CD4-positive, alpha-beta memory T cell (primary cell): Measurements from ENCODE around the gene CERS6. TPM values are rescaled to one million over a fixed set of nuclear protein-coding genes. Genes with fewer than 3 reads are reported as not detected.

Source experiments
- CTCF ChIA-PET: fragments of 350-600 bp; sonication (Branson Sonifier 250); formaldehyde crosslinking; loops from one replicate; lab custom pipeline; 2021; ENCODE audit warnings: inconsistent platforms; ENCODE audit not compliant: partially characterized antibody; lab: Charles Lee
- POLR2A ChIA-PET: fragments of 350-600 bp; sonication (Branson Sonifier 250); formaldehyde crosslinking; loops from one replicate; lab custom pipeline; 2021; ENCODE audit not compliant: partially characterized antibody; lab: Charles Lee
- DNase-seq, 5 donors: peaks; one replicate each; pipeline versions ENCODE4 v3.0.0 to v3.0.0-alpha.2; 2020 to 2022; ENCODE audit warnings: mixed read lengths in 1 of 5
- H3K27ac ChIP-seq: one replicate; pipeline ENCODE4 v1.7.0; 2013; ENCODE audit warnings: low read depth, low read length
- H3K27me3 ChIP-seq: 2 replicates; pipeline ENCODE4 v1.7.0; 2013; ENCODE audit warnings: mild to moderate bottlenecking, low read length, moderate library complexity; ENCODE audit not compliant: insufficient read depth
- H3K36me3 ChIP-seq: 2 replicates; pipeline ENCODE4 v1.7.0; 2013; ENCODE audit warnings: mild to moderate bottlenecking, low read length, moderate library complexity; ENCODE audit not compliant: insufficient read depth
- H3K4me1 ChIP-seq: 2 replicates; pipeline ENCODE4 v1.7.0; 2013; ENCODE audit warnings: mild to moderate bottlenecking, low read length, moderate library complexity; ENCODE audit not compliant: insufficient read depth
- H3K4me3 ChIP-seq, 2 donors: one replicate each; pipeline ENCODE4 v1.7.0; 2013; ENCODE audit warnings: low read length in 2 of 2, mild to moderate bottlenecking in 1 of 2
- H3K9me3 ChIP-seq, 2 donors: one replicate each; pipeline ENCODE4 v1.7.0; 2013; ENCODE audit warnings: low read length in 2 of 2, control low read depth in 1 of 2; ENCODE audit not compliant: control insufficient read depth in 1 of 2
- H3K27ac Mint-ChIP-seq, 7 donors: one replicate each; pipeline ENCODE4 v1.8.0; 2020 to 2021; ENCODE audit warnings: mixed read lengths in 7 of 7, mild to moderate bottlenecking in 6 of 7, inconsistent platforms in 3 of 7, moderate library complexity in 3 of 7
- H3K27me3 Mint-ChIP-seq, 2 donors: one replicate each; pipeline ENCODE4 v1.8.0; 2020 to 2021; ENCODE audit warnings: mixed read lengths in 2 of 2
- H3K36me3 Mint-ChIP-seq, 2 donors: one replicate each; pipeline ENCODE4 v1.8.0; 2020 to 2021; ENCODE audit warnings: mixed read lengths in 2 of 2, inconsistent platforms in 1 of 2, mild to moderate bottlenecking in 1 of 2
- H3K4me1 Mint-ChIP-seq, 4 donors: one replicate each; pipeline ENCODE4 v1.8.0; 2020 to 2021; ENCODE audit warnings: mixed read lengths in 4 of 4, mild to moderate bottlenecking in 1 of 4
- H3K4me3 Mint-ChIP-seq, 8 donors: one replicate each; pipeline ENCODE4 v1.8.0; 2020 to 2021; ENCODE audit warnings: mixed read lengths in 8 of 8, mild to moderate bottlenecking in 7 of 8, moderate library complexity in 6 of 8, inconsistent platforms in 3 of 8
- H3K9me3 Mint-ChIP-seq, 8 donors: one replicate each; pipeline ENCODE4 v1.8.0; 2020 to 2021; ENCODE audit warnings: mixed read lengths in 8 of 8, mild to moderate bottlenecking in 5 of 8, inconsistent platforms in 3 of 8, moderate library complexity in 1 of 8
- intact Hi-C: fragments of 100-400 bp; cut with micrococcal nuclease; formaldehyde crosslinking; loops from one replicate; pipeline ENCODE4 v1.15.1; 2023
- polyA plus RNA-seq, 2 donors: library from polyadenylated mRNA; unstranded; fragments of 300-500 nt; fragmentation: Illumina TruSeq; gene quantifications; one replicate each; pipeline ENCODE4 v1.2.3, GENCODE V29; 2021
- total RNA-seq, 2 experiments: library from RNA; stranded (reverse); gene quantifications; one replicate each; pipeline ENCODE4 v1.2.3, GENCODE V29; 2021

CERS6 gene
- total and polyA plus RNA-seq, 4 experiments from 2014 or later: 5.1 to 11.3 (median 7.6) TPM

DNA sequence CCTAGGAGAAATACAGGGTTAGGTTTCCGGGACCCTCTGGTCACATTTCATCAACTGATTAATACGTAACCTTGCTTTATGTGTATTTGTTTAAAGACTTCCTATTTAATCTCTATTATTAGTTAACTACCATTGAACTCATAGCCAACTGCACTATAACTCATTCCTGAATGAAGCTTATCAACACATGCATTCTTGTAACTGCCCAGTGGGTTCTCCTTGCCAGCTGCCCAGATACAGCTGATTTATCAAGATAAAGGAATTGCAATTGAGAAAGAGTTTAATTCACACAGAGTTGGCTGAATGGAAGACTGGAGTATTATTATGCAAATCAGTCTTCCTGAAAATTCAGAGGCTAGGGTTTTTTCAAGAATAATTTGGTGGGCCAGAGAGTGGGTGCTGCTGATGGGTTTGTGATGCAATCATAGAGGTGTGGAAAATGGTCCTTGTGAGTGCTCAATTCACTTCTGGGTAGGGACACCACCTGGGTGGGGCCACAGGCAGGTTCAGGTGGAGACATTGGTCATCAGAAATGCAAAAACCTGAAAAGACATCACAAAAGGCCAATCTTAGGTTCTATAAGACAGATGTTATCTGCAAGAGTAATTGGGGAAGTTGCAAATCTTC is 325.2 kb downstream of the CERS6 start:
- DNase-seq: no peak
- intact Hi-C loops: no loop called here
- CTCF ChIA-PET: no interaction called here
- Mint-ChIP-seq H3K4me1 (no peaks in the 10 kb centered on the region), H3K36me3 (no peaks in the 10 kb centered on the region), H3K9me3 (peaks cover 0 to 3% (median 0%) of the 10 kb centered on the region in 8 donors), H3K27ac (no peak overlapping the region), H3K4me3 (no peak overlapping the region), H3K27me3 (no peaks in the 10 kb centered on the region)
- Histone ChIP-seq H3K36me3 (no peaks in the 10 kb centered on the region), H3K4me1 (no peaks in the 10 kb centered on the region), H3K27me3 (no peaks in the 10 kb centered on the region), H3K27ac (no peak overlapping the region), H3K4me3 (no peak overlapping the region), H3K9me3 (no peaks in the 10 kb centered on the region)
- POLR2A ChIA-PET: no interaction called here

DNA sequence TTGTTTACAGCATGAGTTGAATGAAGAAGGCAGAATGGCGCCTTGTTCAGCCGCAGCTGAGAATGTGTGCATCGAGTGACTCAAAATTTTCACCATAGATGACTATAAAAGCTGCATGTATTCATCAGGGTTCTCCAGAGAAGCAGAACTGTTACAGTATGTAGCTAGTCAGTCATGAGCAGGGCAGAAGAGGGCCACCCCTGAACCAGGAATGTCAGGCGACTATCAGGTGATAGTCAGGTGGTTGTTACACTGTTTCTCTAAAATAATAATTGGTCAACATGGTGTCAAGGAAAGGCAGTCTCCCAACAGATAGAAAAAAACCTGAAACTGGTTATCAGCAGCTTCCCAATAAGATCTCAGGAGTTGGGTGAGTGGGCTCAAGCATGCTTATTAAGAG is 326.2 kb downstream of the CERS6 start:
- H3K4me1 ChIP-seq: no peaks in the 10 kb centered on the region
- peaks cover 0 to 3% (median 0%) of the 10 kb centered on the region in 8 donors for H3K9me3 Mint-ChIP-seq
- H3K9me3 ChIP-seq: no peaks in the 10 kb centered on the region
- no peaks in the 10 kb centered on the region for H3K36me3 Mint-ChIP-seq
- no peak overlapping the region for H3K4me3 Mint-ChIP-seq
- no peak overlapping the region for H3K27ac Mint-ChIP-seq
- no peaks in the 10 kb centered on the region for H3K4me1 Mint-ChIP-seq
- POLR2A ChIA-PET: no interaction called here
- DNase-seq: no peak
- CTCF ChIA-PET: no interaction called here
- H3K27me3 Mint-ChIP-seq: no peaks in the 10 kb centered on the region
- H3K4me3 ChIP-seq: no peak overlapping the region
- no peaks in the 10 kb centered on the region for H3K27me3 ChIP-seq
- H3K36me3 ChIP-seq: no peaks in the 10 kb centered on the region
- intact Hi-C loops: no loop called here
- H3K27ac ChIP-seq: no peak overlapping the region

DNA sequence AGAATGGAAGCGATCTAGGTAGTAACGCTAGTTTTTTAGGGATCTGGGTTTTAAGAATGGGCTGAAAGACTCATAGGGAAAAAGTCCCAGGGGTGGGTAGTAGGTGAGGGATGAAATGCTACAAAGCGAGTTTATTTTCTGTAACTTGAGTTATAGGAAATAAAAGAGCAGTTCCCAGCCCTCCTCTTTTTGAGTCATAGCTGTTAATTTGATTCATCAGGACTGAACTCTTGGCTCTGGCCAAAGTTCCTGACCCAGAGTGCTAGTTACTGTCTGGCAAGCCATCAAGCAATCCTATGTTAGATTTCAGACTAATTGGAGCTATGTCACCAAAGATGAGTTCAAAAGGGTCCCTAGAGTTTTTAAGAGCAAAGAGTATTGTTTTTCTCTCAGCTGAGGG is 328.9 kb downstream of the CERS6 start:
- Histone ChIP-seq H3K36me3 (no peaks in the 10 kb centered on the region), H3K27me3 (no peaks in the 10 kb centered on the region), H3K9me3 (no peaks in the 10 kb centered on the region), H3K4me1 (no peaks in the 10 kb centered on the region), H3K27ac (no peak overlapping the region), H3K4me3 (no peak overlapping the region)
- no peak for DNase-seq
- Mint-ChIP-seq H3K4me1 (no peaks in the 10 kb centered on the region), H3K9me3 (peaks cover 0 to 3% (median 0%) of the 10 kb centered on the region in 8 donors), H3K4me3 (no peak overlapping the region), H3K36me3 (no peaks in the 10 kb centered on the region), H3K27me3 (no peaks in the 10 kb centered on the region), H3K27ac (no peak overlapping the region)
- intact Hi-C loops: no loop called here
- ChIA-PET POLR2A (no interaction called here), CTCF (no interaction called here)

DNA sequence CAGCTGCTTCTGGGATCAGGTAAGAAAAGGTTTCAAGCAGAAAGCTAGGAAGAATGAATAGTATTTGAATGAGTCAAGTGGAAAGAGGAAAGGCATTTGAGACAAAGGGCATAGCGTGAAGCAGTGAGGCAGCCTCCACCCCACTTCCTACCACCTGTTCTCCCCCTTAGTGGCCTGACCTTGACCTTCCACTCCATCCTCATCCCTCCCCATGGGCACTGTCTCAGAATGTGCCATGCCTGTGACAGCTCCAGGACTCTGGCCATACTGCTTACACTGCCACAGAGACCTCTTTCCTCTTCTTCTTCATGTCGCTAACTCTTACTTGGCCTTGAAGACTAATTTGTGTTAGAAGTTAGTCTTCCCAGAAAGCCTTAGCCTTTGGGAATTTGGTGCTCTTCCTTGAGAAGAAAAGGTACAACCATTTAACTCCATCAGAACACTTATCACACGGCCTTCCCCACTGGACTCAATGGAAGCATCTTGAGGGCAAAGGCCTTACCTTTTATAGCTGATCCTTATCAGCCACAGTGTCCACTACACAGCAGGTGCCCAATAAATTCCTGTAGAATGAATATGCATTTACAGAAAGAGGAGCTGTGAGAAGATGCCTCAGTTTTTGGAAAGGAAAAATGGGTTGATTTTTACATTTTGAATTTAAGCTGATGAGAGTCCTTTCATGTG is 331.2 kb downstream of the CERS6 start:
- Histone ChIP-seq H3K36me3 (no peaks in the 10 kb centered on the region), H3K4me1 (no peaks in the 10 kb centered on the region), H3K27ac (no peak overlapping the region), H3K27me3 (no peaks in the 10 kb centered on the region), H3K9me3 (no peaks in the 10 kb centered on the region), H3K4me3 (no peak overlapping the region)
- Mint-ChIP-seq H3K4me1 (no peaks in the 10 kb centered on the region), H3K9me3 (peaks cover 0 to 3% (median 0%) of the 10 kb centered on the region in 8 donors), H3K27ac (no peak overlapping the region), H3K4me3 (no peak overlapping the region), H3K27me3 (no peaks in the 10 kb centered on the region), H3K36me3 (no peaks in the 10 kb centered on the region)
- POLR2A ChIA-PET: no interaction called here
- CTCF ChIA-PET: no interaction called here
- intact Hi-C loops: no loop called here
- DNase-seq: no peak

DNA sequence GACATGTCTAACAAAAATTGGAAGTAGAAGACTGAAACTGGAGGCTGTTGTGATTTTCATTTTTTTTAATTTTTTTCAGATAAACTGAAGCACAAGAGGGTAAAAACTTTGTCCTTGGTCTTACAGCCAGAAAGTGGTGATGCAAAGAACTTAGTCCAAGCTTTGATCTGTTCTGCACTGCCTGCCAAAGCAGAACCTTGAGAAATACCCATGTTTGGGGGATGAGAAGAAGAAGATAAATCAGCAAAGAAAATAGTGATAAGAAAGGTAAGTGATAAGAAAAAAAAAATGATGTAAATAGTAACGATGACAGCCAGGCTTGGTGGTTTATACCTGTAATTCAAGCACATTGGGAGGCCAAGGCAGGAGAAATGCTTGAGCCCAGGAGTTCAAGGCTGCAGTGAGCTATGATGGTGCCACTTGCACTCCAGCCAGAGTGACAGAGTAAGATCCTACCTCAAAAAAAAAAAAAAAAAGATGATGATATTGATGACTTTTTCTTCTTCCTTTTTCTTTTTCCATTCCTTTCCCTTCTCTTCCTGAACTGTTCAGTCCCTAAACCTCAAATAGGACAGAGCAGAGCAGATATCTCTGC is 331.8 kb downstream of the CERS6 start:
- no peak overlapping the region for H3K4me3 Mint-ChIP-seq
- POLR2A ChIA-PET: no interaction called here
- Histone ChIP-seq H3K27me3 (no peaks in the 10 kb centered on the region), H3K9me3 (no peaks in the 10 kb centered on the region), H3K36me3 (no peaks in the 10 kb centered on the region), H3K27ac (no peak overlapping the region), H3K4me1 (no peaks in the 10 kb centered on the region), H3K4me3 (no peak overlapping the region)
- CTCF ChIA-PET: no interaction called here
- H3K27me3 Mint-ChIP-seq: no peaks in the 10 kb centered on the region
- no peaks in the 10 kb centered on the region for H3K36me3 Mint-ChIP-seq
- DNase-seq: no peak
- H3K4me1 Mint-ChIP-seq: no peaks in the 10 kb centered on the region
- H3K9me3 Mint-ChIP-seq: peaks cover 0 to 3% (median 0%) of the 10 kb centered on the region in 8 donors
- H3K27ac Mint-ChIP-seq: no peak overlapping the region
- intact Hi-C loops: no loop called here

DNA sequence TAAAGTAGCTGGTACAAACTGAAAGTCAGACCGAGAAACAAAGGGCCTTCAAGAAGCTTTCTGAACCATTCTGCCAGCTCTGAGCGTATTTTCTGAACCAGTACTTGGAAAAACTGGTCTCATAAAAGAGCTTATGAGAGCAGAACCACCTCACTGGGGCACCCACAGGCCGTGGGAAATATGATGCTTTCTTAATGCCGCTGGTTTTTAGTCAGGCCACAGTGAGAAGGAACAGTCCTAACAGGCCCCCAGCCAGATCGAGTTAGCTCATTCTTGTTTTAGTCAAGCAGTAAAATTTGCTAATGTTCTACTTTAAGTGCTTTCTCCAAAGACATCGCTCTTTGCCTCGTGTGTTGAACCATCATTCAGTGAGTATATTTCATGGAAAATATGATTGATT is 333.7 kb downstream of the CERS6 start:
- H3K36me3 Mint-ChIP-seq: no peaks in the 10 kb centered on the region
- H3K27me3 Mint-ChIP-seq: no peaks in the 10 kb centered on the region
- Histone ChIP-seq H3K4me3 (no peak overlapping the region), H3K4me1 (no peaks in the 10 kb centered on the region), H3K27me3 (no peaks in the 10 kb centered on the region), H3K36me3 (no peaks in the 10 kb centered on the region), H3K27ac (no peak overlapping the region), H3K9me3 (no peaks in the 10 kb centered on the region)
- H3K4me3 Mint-ChIP-seq: no peak overlapping the region
- POLR2A ChIA-PET: no interaction called here
- no peak for DNase-seq
- H3K9me3 Mint-ChIP-seq: peaks cover 0 to 3% (median 0%) of the 10 kb centered on the region in 8 donors
- no peaks in the 10 kb centered on the region for H3K4me1 Mint-ChIP-seq
- CTCF ChIA-PET: interaction anchor here (1.2 kb wide), 1 partner anchor 10 kb away, joined by 3 read pairs; no protein-coding TSS in a partner anchor
- H3K27ac Mint-ChIP-seq: no peak overlapping the region
- intact Hi-C loops: no loop called here

DNA sequence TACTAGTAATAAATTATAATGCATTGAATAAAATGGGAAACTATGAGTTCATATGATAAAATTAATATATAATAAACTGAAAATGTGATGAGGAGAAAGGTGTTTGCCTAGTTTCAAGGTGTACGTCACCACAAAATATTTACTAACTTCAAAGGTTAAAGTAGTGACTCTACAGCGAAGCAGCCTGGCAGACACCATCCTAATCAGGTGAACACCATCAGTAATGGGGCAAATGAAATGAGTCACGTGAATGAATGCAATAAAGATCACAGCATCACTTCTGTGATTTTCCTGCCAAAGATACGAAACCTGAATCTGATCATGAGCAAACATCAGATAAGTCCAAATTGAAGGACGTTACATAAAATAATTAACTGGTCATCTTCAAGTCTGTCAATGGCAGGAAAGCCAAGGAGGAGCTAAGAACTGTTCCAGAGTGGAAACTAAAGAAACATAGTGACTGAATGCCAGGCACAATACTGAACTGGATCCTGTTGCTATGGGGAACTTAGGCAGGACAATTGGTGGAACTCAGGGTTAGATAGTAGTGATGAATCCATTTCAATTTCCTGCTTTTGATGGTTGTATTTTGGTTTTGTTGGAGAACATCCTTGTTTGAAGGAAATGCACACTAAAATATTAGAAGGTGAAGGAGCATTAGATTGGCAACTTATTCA is 334.3 kb downstream of the CERS6 start:
- Mint-ChIP-seq H3K36me3 (no peaks in the 10 kb centered on the region), H3K27ac (no peak overlapping the region), H3K27me3 (no peaks in the 10 kb centered on the region), H3K4me1 (no peaks in the 10 kb centered on the region), H3K9me3 (peaks cover 0 to 3% (median 0%) of the 10 kb centered on the region in 8 donors), H3K4me3 (no peak overlapping the region)
- ChIA-PET CTCF (no interaction called here), POLR2A (no interaction called here)
- no peaks in the 10 kb centered on the region for H3K36me3 ChIP-seq
- intact Hi-C loops: no loop called here
- no peak overlapping the region for H3K27ac ChIP-seq
- H3K27me3 ChIP-seq: no peaks in the 10 kb centered on the region
- no peak overlapping the region for H3K4me3 ChIP-seq
- H3K9me3 ChIP-seq: no peaks in the 10 kb centered on the region
- DNase-seq: no peak
- no peaks in the 10 kb centered on the region for H3K4me1 ChIP-seq
